ENCODE measurements around the gene HAVCR2. TPM values are rescaled to one million over a fixed set of nuclear protein-coding genes. Genes with fewer than 3 reads are reported as not detected.

HAVCR2 gene
- total and polyA plus RNA-seq, 2 experiments from 2014 or later: 0.52 to 1.7 TPM

GRCh38 chr5:157045601-157046000 is 63.2 kb downstream of the HAVCR2 start:
- 50% methylated on average over 3 of the region's 3 CpGs for WGBS (ENCODE audit: low lambda C conversion rate, missing lambda C conversion rate)
- Histone ChIP-seq H3K27ac (peak overlapping the region; percentile 44), H3K36me3 (replicated peaks; ENCODE audit: insufficient read depth, low read depth) (no peaks in the 10 kb centered on the region), H2AFZ (no peak overlapping the region), H3K79me2 (no peaks in the 10 kb centered on the region), H3K27me3 (no peaks in the 10 kb centered on the region), H3K9me3 (ENCODE audit: low read depth) (no peaks in the 10 kb centered on the region), H3K9me2 (replicated peaks; ENCODE audit: insufficient read depth) (no peaks in the 10 kb centered on the region), H3K4me3 (no peak overlapping the region), H3K4me2 (no peak overlapping the region), H3K4me1 (ENCODE audit: insufficient read depth) (peaks cover 13% of the 10 kb centered on the region), H4K20me1 (ENCODE audit: insufficient read depth, poor library complexity, severe bottlenecking) (no peaks in the 10 kb centered on the region)
- no peak for DNase-seq (ENCODE audit: low spot score)
- TF ChIP-seq EZH2 (IDR thresholded peaks at IDR 0.05; ENCODE audit: borderline replicate concordance): no peak
- TF ChIP-seq CTCF (IDR thresholded peaks at IDR 0.05; ENCODE audit: poor library complexity): no peak
- no peak for TF ChIP-seq EZH2phosphoT487 (IDR thresholded peaks at IDR 0.05; ENCODE audit: low read depth, severe bottlenecking, unreplicated experiment)

DNA sequence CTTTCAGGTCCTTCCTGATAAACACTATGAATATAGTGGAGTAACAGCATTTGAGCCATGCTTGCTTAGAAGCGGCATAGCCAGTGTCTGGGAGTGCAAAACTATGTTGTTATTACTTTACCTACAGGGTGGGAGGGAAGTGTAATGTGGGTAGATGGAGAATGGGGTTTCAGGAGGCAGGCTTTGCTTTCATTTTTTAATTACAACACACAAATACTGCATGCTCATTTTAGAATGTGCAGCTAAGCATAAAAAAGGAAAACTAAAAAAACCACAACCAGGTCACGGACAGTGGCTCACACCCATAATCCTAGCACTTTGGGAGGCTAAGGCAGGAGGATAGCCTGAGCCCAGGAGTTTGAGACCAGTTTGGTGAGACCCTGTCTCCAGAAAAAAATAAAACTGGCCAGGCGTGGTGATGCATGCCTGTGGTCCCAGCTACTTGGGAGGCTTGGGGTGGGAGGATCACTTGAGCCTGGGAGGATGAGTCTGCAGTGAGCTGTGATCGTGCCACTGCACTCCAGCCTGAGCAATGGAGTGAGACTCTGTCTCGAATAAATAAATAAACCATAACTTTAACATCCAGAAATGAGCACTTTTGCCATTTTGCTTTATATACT is 70.2 kb downstream of the HAVCR2 start:
- no peak overlapping the region for H3K4me3 ChIP-seq
- no peak for TF ChIP-seq EZH2 (IDR thresholded peaks at IDR 0.05; ENCODE audit: borderline replicate concordance)
- TF ChIP-seq CTCF (IDR thresholded peaks at IDR 0.05; ENCODE audit: poor library complexity): no peak
- no peak for TF ChIP-seq EZH2phosphoT487 (IDR thresholded peaks at IDR 0.05; ENCODE audit: low read depth, severe bottlenecking, unreplicated experiment)
- H3K4me1 ChIP-seq (ENCODE audit: insufficient read depth): peaks cover 11% of the 10 kb centered on the region
- H3K4me2 ChIP-seq: no peak overlapping the region
- 71% methylated on average over 5 of the region's 5 CpGs for WGBS (ENCODE audit: low lambda C conversion rate, missing lambda C conversion rate)
- no peak for DNase-seq (ENCODE audit: low spot score)
- no peaks in the 10 kb centered on the region for H3K9me3 ChIP-seq (ENCODE audit: low read depth)
- no peak overlapping the region for H3K27ac ChIP-seq
- H2AFZ ChIP-seq: no peak overlapping the region
- no peaks in the 10 kb centered on the region for H3K27me3 ChIP-seq
- H3K9me2 ChIP-seq (replicated peaks; ENCODE audit: insufficient read depth): no peaks in the 10 kb centered on the region
- no peaks in the 10 kb centered on the region for H3K79me2 ChIP-seq
- H4K20me1 ChIP-seq (ENCODE audit: insufficient read depth, poor library complexity, severe bottlenecking): no peaks in the 10 kb centered on the region
- no peaks in the 10 kb centered on the region for H3K36me3 ChIP-seq (replicated peaks; ENCODE audit: insufficient read depth, low read depth)

Other genes starting within 250 kb of the HAVCR2 start
- gene TIMD4, start 145.8 kb downstream of the HAVCR2 start, total RNA-seq: 0.28 and 1.1 TPM in 2 replicates
- 0.26 and 0.42 TPM in 2 replicates for gene TIMD4, start 145.8 kb downstream of the HAVCR2 start, polyA plus RNA-seq
- gene HAVCR1, start 49.9 kb downstream of the HAVCR2 start, total RNA-seq: 9.4 and 9.5 TPM in 2 replicates
- 1.7 and 2.1 TPM in 2 replicates for gene HAVCR1, start 49.9 kb downstream of the HAVCR2 start, polyA plus RNA-seq
- 16.8 and 19.7 TPM in 2 replicates for gene MED7, start 33.8 kb upstream of the HAVCR2 start, total RNA-seq
- gene MED7, start 33.8 kb upstream of the HAVCR2 start, polyA plus RNA-seq: 20.7 and 22.6 TPM in 2 replicates
- gene GARIN3, start 57.2 kb upstream of the HAVCR2 start, total RNA-seq: not detected in 2 replicates
- gene GARIN3, start 57.2 kb upstream of the HAVCR2 start, polyA plus RNA-seq: not detected in 2 replicates
- gene ITK, start 71.8 kb upstream of the HAVCR2 start, total RNA-seq: 0.20 TPM in 2 replicates
- 0.18 TPM in 1 of 2 replicates, not detected in the other for gene ITK, start 71.8 kb upstream of the HAVCR2 start, polyA plus RNA-seq
- 24.8 and 44.9 TPM in 2 replicates for gene CYFIP2, start 157.1 kb upstream of the HAVCR2 start, total RNA-seq
- 24.2 and 30.2 TPM in 2 replicates for gene CYFIP2, start 157.1 kb upstream of the HAVCR2 start, polyA plus RNA-seq